Measurements from ENCODE around the gene GALNT5. TPM values are rescaled to one million over a fixed set of nuclear protein-coding genes. Genes with fewer than 3 reads are reported as not detected.

Gene GALNT5
- total and polyA plus RNA-seq, 9 donors: 1.5 to 9.6 (median 4.7) TPM

- H3K4me3 ChIP-seq (ENCODE audit: low read length): no peak overlapping the region
- H3K27me3 ChIP-seq (ENCODE audit: control insufficient read depth, insufficient read depth, low read length): no peaks in the 10 kb centered on the region
- peaks cover 4% of the 10 kb centered on the region for H3K9me3 ChIP-seq (replicated peaks; ENCODE audit: control insufficient read depth, low read depth, low read length)
- H3K36me3 ChIP-seq (ENCODE audit: control insufficient read depth, insufficient read depth, low read length): no peaks in the 10 kb centered on the region
- no peak for DNase-seq
- no peaks in the 10 kb centered on the region for H3K4me1 ChIP-seq (ENCODE audit: control insufficient read depth, insufficient read depth, low read length)
- no CpG with 5 or more reads among the region's 2 CpGs for WGBS (ENCODE audit: insufficient coverage)
- no peak overlapping the region for H3K27ac ChIP-seq (ENCODE audit: low read length)
Measured at GRCh38 chr2:157359628-157360027, 102.1 kb downstream of the GALNT5 start.

GRCh38 chr2:157361526-157361925, 104.0 kb downstream of the GALNT5 start:
- Histone ChIP-seq H3K27ac (ENCODE audit: low read length) (no peak overlapping the region), H3K4me3 (ENCODE audit: low read length) (no peak overlapping the region), H3K27me3 (ENCODE audit: control insufficient read depth, insufficient read depth, low read length) (no peaks in the 10 kb centered on the region), H3K36me3 (ENCODE audit: control insufficient read depth, insufficient read depth, low read length) (no peaks in the 10 kb centered on the region), H3K4me1 (ENCODE audit: control insufficient read depth, insufficient read depth, low read length) (no peaks in the 10 kb centered on the region), H3K9me3 (replicated peaks; ENCODE audit: control insufficient read depth, low read depth, low read length) (peaks cover 4% of the 10 kb centered on the region)
- DNase-seq: no peak

GRCh38 chr2:157362627-157363026, 105.1 kb downstream of the GALNT5 start:
- WGBS (ENCODE audit: insufficient coverage): no CpG with 5 or more reads among the region's 2 CpGs
- no peak for DNase-seq
- no peaks in the 10 kb centered on the region for H3K36me3 ChIP-seq (ENCODE audit: control insufficient read depth, insufficient read depth, low read length)
- H3K27ac ChIP-seq (ENCODE audit: low read length): no peak overlapping the region
- no peak overlapping the region for H3K4me3 ChIP-seq (ENCODE audit: low read length)
- no peaks in the 10 kb centered on the region for H3K4me1 ChIP-seq (ENCODE audit: control insufficient read depth, insufficient read depth, low read length)
- no peaks in the 10 kb centered on the region for H3K27me3 ChIP-seq (ENCODE audit: control insufficient read depth, insufficient read depth, low read length)
- peaks cover 4% of the 10 kb centered on the region for H3K9me3 ChIP-seq (replicated peaks; ENCODE audit: control insufficient read depth, low read depth, low read length)

GRCh38 chr2:157363612-157364101, 106.2 kb downstream of the GALNT5 start:
- peak; percentile 13 for DNase-seq
- no peak overlapping the region for H3K4me3 ChIP-seq (ENCODE audit: low read length)

More at GRCh38 chr2:157363612-157364101, 106.2 kb downstream of the GALNT5 start:
- H3K27ac ChIP-seq (ENCODE audit: low read length): no peak overlapping the region
- H3K4me1 ChIP-seq (ENCODE audit: control insufficient read depth, insufficient read depth, low read length): no peaks in the 10 kb centered on the region
- no peaks in the 10 kb centered on the region for H3K27me3 ChIP-seq (ENCODE audit: control insufficient read depth, insufficient read depth, low read length)
- H3K9me3 ChIP-seq (replicated peaks; ENCODE audit: control insufficient read depth, low read depth, low read length): peaks cover 4% of the 10 kb centered on the region
- WGBS (ENCODE audit: insufficient coverage): no CpG with 5 or more reads among the region's 2 CpGs
- no peaks in the 10 kb centered on the region for H3K36me3 ChIP-seq (ENCODE audit: control insufficient read depth, insufficient read depth, low read length)

Other genes starting within 250 kb of the GALNT5 start
- gene ERMN, start 68.1 kb downstream of the GALNT5 start, total RNA-seq: 0.04 TPM
- under 1 TPM in 6 of 8 donors, not detected in 2; 0.04 to 0.19 (median 0.10) TPM for gene ERMN, start 68.1 kb downstream of the GALNT5 start, polyA plus RNA-seq (ENCODE audit: insufficient read depth in 1 of 8, insufficient read length in 8 of 8, low replicate concordance in 1 of 8)
- 0.84 TPM for gene CYTIP, start 186.4 kb downstream of the GALNT5 start, total RNA-seq
- gene CYTIP, start 186.4 kb downstream of the GALNT5 start, polyA plus RNA-seq (ENCODE audit: insufficient read depth in 1 of 8, insufficient read length in 8 of 8, low replicate concordance in 1 of 8): 1 to 10 TPM in 2 of 8 donors, under 1 TPM in 6; 0.43 to 3.5 (median 0.87) TPM